HG03045 (cell line): ENCODE measurements around the gene RASL10B.

Experiments
- ATAC-seq: cut with Tn5 transposase; IDR thresholded peaks from one replicate; pipeline ENCODE4 v1.9.1; 2021; ENCODE audit warnings: mild to moderate bottlenecking, moderate library complexity; ENCODE audit not compliant: unreplicated experiment

RASL10B gene

GRCh38 chr17:35763767-35764122 is 32.3 kb downstream of the RASL10B start:
- no peak for ATAC-seq

- ATAC-seq: peak; percentile 86
These were observed 32.9 kb downstream of the RASL10B start for GRCh38 chr17:35764123-35764991.

- no peak for ATAC-seq
These were observed 33.8 kb downstream of the RASL10B start for GRCh38 chr17:35765086-35765710.

- no peak for ATAC-seq
These were observed 34.5 kb downstream of the RASL10B start for GRCh38 chr17:35765756-35766488.

GRCh38 chr17:35766489-35766877 is 35.0 kb downstream of the RASL10B start:
- no peak for ATAC-seq

- no peak for ATAC-seq
These were observed 35.6 kb downstream of the RASL10B start for GRCh38 chr17:35766903-35767510.

- no peak for ATAC-seq
These were observed 37.4 kb downstream of the RASL10B start for GRCh38 chr17:35768797-35769196.

- no peak for ATAC-seq
These were observed 38.6 kb downstream of the RASL10B start for GRCh38 chr17:35769895-35770486.

- no peak for ATAC-seq
These were observed 41.7 kb downstream of the RASL10B start for GRCh38 chr17:35773129-35773528.

- no peak for ATAC-seq
These were observed 42.4 kb downstream of the RASL10B start for GRCh38 chr17:35773679-35774425.

GRCh38 chr17:35774499-35774898 is 43.1 kb downstream of the RASL10B start:
- ATAC-seq: no peak

GRCh38 chr17:35775039-35775438 is 43.6 kb downstream of the RASL10B start:
- no peak for ATAC-seq

- no peak for ATAC-seq
These were observed 44.1 kb downstream of the RASL10B start for GRCh38 chr17:35775583-35775982.

- ATAC-seq: no peak
These were observed 47.3 kb downstream of the RASL10B start for GRCh38 chr17:35778641-35779196.

GRCh38 chr17:35780950-35781349 is 49.5 kb downstream of the RASL10B start:
- ATAC-seq: no peak

- ATAC-seq: no peak
These were observed 53.5 kb downstream of the RASL10B start for GRCh38 chr17:35784895-35785294.

GRCh38 chr17:35786941-35787432 is 55.5 kb downstream of the RASL10B start:
- no peak for ATAC-seq

- ATAC-seq: no peak
These were observed 57.3 kb downstream of the RASL10B start for GRCh38 chr17:35788477-35789368.

GRCh38 chr17:35790841-35791240 is 59.4 kb downstream of the RASL10B start:
- ATAC-seq: no peak
